ENCODE measurements around the gene IGFALS. TPM values are rescaled to one million over a fixed set of nuclear protein-coding genes. Genes with fewer than 3 reads are reported as not detected.

Gene IGFALS
- total and polyA plus RNA-seq, 9 donors, result 0.20 to 1.8 (median 0.50) TPM; not detected in 1

GRCh38 chr16:1818873-1819525, 25.5 kb upstream of the IGFALS start:
- H3K4me1 ChIP-seq (ENCODE audit: insufficient read depth), result no peaks in the 10 kb centered on the region
- DNase-seq, result peak in 2 of 5 donors; percentile 17 to 23
- no peaks in the 10 kb centered on the region for H3K36me3 ChIP-seq
- WGBS, 3 donors, result 90 to 93% (median 91%) methylated on average over 28 to 35 of the region's 35 CpGs
- H3K27me3 ChIP-seq, result no peaks in the 10 kb centered on the region
- H3K27ac ChIP-seq, result no peak overlapping the region
- H3K9me3 ChIP-seq, result no peaks in the 10 kb centered on the region
- intact Hi-C loops (cut with DNase I), result no loop called here
- no peak for TF ChIP-seq EP300 (IDR thresholded peaks at IDR 0.05)
- no peak overlapping the region for H3K4me3 ChIP-seq

GRCh38 chr16:1818204-1818872, 24.8 kb upstream of the IGFALS start:
- TF ChIP-seq POLR2A (IDR thresholded peaks at IDR 0.05), result no peak
- TF ChIP-seq EP300 (IDR thresholded peaks at IDR 0.05), result no peak
- no peak for TF ChIP-seq CTCF (IDR thresholded peaks at IDR 0.05)
- Histone ChIP-seq H3K27ac (no peak overlapping the region), H3K9me3 (no peaks in the 10 kb centered on the region), H3K4me1 (ENCODE audit: insufficient read depth) (no peaks in the 10 kb centered on the region), H3K36me3 (no peaks in the 10 kb centered on the region), H3K27me3 (no peaks in the 10 kb centered on the region), H3K4me3 (no peak overlapping the region)
- WGBS, 3 donors, result 88 to 94% (median 92%) methylated on average over 24 to 27 of the region's 27 CpGs
- DNase-seq, result peak in 1 of 5 donors; percentile 32
- intact Hi-C loops (cut with DNase I), result no loop called here

- Histone ChIP-seq H3K4me1 (ENCODE audit: insufficient read depth) (no peaks in the 10 kb centered on the region), H3K27ac (no peak overlapping the region), H3K27me3 (no peaks in the 10 kb centered on the region), H3K36me3 (no peaks in the 10 kb centered on the region), H3K4me3 (no peak overlapping the region), H3K9me3 (no peaks in the 10 kb centered on the region)
- intact Hi-C loops (cut with DNase I), result no loop called here
- no peak for DNase-seq
- whole genome bisulfite sequencing, 3 donors, result 89 to 94% (median 91%) methylated on average over 17 of the region's 17 CpGs
- TF ChIP-seq CTCF (IDR thresholded peaks at IDR 0.05) (no peak), POLR2A (IDR thresholded peaks at IDR 0.05) (no peak), EP300 (IDR thresholded peaks at IDR 0.05) (no peak)
Observed at GRCh38 chr16:1817716-1818115, 24.2 kb upstream of the IGFALS start.

- H3K4me3 ChIP-seq, result no peak overlapping the region
- 91 to 92% (median 92%) methylated on average over 7 to 9 of the region's 9 CpGs for WGBS, 3 donors
- no peak overlapping the region for H3K27ac ChIP-seq
- intact Hi-C loops (cut with DNase I), result no loop called here
- no peaks in the 10 kb centered on the region for H3K4me1 ChIP-seq (ENCODE audit: insufficient read depth)
- DNase-seq, result no peak
- H3K36me3 ChIP-seq, result no peaks in the 10 kb centered on the region
- no peaks in the 10 kb centered on the region for H3K9me3 ChIP-seq
- TF ChIP-seq CTCF (IDR thresholded peaks at IDR 0.05), result no peak
- TF ChIP-seq POLR2A (IDR thresholded peaks at IDR 0.05), result no peak
- TF ChIP-seq EP300 (IDR thresholded peaks at IDR 0.05), result no peak
- no peaks in the 10 kb centered on the region for H3K27me3 ChIP-seq
Observed at GRCh38 chr16:1817276-1817589, 23.7 kb upstream of the IGFALS start.

Measured in ovary (tissue), 9 donors.